Measurements from ENCODE around the gene SAG.

GRCh38 chr2:233395687-233396086, 88.1 kb downstream of the SAG start:
- TF ChIP-seq POLR2A (IDR thresholded peaks at IDR 0.05) (no peak), CTCF (IDR thresholded peaks at IDR 0.05) (no peak), POLR2AphosphoS5 (IDR thresholded peaks at IDR 0.05) (no peak), EP300 (IDR thresholded peaks at IDR 0.05) (no peak)

All from upper lobe of left lung (tissue), 4 donors.